K562 (cell line): Measurements from ENCODE around the gene DAPK2. TPM values are rescaled to one million over a fixed set of nuclear protein-coding genes. Genes with fewer than 3 reads are reported as not detected.

Experiments used
- BCLAF1 ChIP-seq, 2 experiments: fragments of 450-650 bp in 1 of 2; IDR thresholded peaks; 2 replicates each; pipeline ENCODE4 v1.6.1; 2011 to 2017; ENCODE audit warnings: low read depth in 2 of 2, antibody characterized with exemption in 1 of 2, borderline replicate concordance in 1 of 2, low read length in 1 of 2, mild to moderate bottlenecking in 1 of 2, mixed read lengths in 1 of 2; ENCODE audit not compliant: control insufficient read depth in 1 of 2
- BDP1 ChIP-seq: IDR thresholded peaks from 3 replicates; pipeline ENCODE4 v1.6.1; 2011; ENCODE audit not compliant: insufficient read length, insufficient read depth
- COPS2 ChIP-seq: fragments of 450-650 bp; conservative IDR thresholded peaks from 2 replicates; pipeline ENCODE4 v1.6.1; 2016; ENCODE audit warnings: mild to moderate bottlenecking, moderate library complexity
- ETS1 ChIP-seq: conservative IDR thresholded peaks from 2 replicates; pipeline ENCODE4 v1.6.1; 2011; ENCODE audit warnings: low read depth, mild to moderate bottlenecking, low read length; ENCODE audit not compliant: control insufficient read depth
- MECOM ChIP-seq: fragments of 250-450 bp; sonication (Bioruptor Pico); IDR thresholded peaks from 2 replicates; pipeline ENCODE4 v1.8.0; 2022; ENCODE audit warnings: inconsistent platforms
- PBX2 ChIP-seq, 2 experiments: IDR thresholded peaks in 1 of 2; conservative IDR thresholded peaks in 1 of 2; 2 replicates each; pipeline ENCODE4 v1.6.1; 2016; ENCODE audit warnings: low read depth in 2 of 2, mild to moderate bottlenecking in 1 of 2, missing compliant biosample characterization in 1 of 2, missing genetic modification characterization in 1 of 2, moderate library complexity in 1 of 2
- TFAP4 ChIP-seq: sonication (generic); formaldehyde crosslinking; IDR thresholded peaks from 2 replicates; pipeline ENCODE4 v1.8.0; 2022; ENCODE audit warnings: missing genetic modification reagents, mild to moderate bottlenecking, moderate library complexity, borderline replicate concordance
- TFE3 ChIP-seq: fragments of 450-650 bp; formaldehyde crosslinking; IDR thresholded peaks from 2 replicates; pipeline ENCODE4 v1.4.0; 2020; ENCODE audit warnings: mild to moderate bottlenecking, mixed read lengths
- VEZF1 ChIP-seq: fragments of 200-800 bp; sonication (Bioruptor generic); IDR thresholded peaks from 2 replicates; pipeline ENCODE4 v1.6.1; 2017; ENCODE audit warnings: missing genetic modification characterization, missing compliant biosample characterization
- ZBTB17 ChIP-seq: fragments of 450-650 bp; formaldehyde crosslinking; IDR thresholded peaks from 2 replicates; pipeline ENCODE4 v1.4.0; 2020; ENCODE audit warnings: mild to moderate bottlenecking
- ZNF316 ChIP-seq: fragments of 450-650 bp; IDR thresholded peaks from 2 replicates; pipeline ENCODE4 v1.6.1; 2016
- ZNF408 ChIP-seq: fragments of 250-450 bp; sonication (Bioruptor Pico); IDR thresholded peaks from 2 replicates; pipeline ENCODE4 v1.4.0; 2020; ENCODE audit warnings: low read depth, mild to moderate bottlenecking, moderate library complexity
- polyA plus RNA-seq, 8 experiments: library from polyadenylated mRNA; depleted of rRNA in 4 of 8; stranded (reverse) in 5 of 8; unstranded in 3 of 8; fragments of >200 nt; fragmentation: Nextera tagmentation in 2 of 8; fragmentation: Illumina TruSeq in 1 of 8; extraction: Ambion mirVana in 2 of 8; extraction: Trizol in 1 of 8; gene quantifications; 2 replicates each; pipeline versions ENCODE4 v1.2.1 to v1.2.3, GENCODE V29; 2011 to 2014; ENCODE audit warnings: inconsistent platforms in 1 of 8, missing spikeins in 1 of 8
- total RNA-seq, 7 experiments: library from RNA; depleted of rRNA in 6 of 7; stranded (reverse); fragments of >200 nt in 6 of 7; fragmentation: Illumina TruSeq in 2 of 7; extraction: Trizol in 2 of 7; gene quantifications; 2 replicates each; pipeline versions ENCODE4 v1.2.1 to v1.2.3, GENCODE V29; 2011 to 2021; ENCODE audit warnings: low replicate concordance in 1 of 7

Gene DAPK2
- total and polyA plus RNA-seq, 9 of the 15 experiments (the other 6 are each of a cell fraction or from before 2014, with no cell fraction given): 0.14 to 5.2 (median 2.2) TPM

- no peak for TF ChIP-seq PBX2 (CRISPR knock-in tag; IDR thresholded peaks at IDR 0.05; ENCODE audit: low read depth)
- peak; percentile 41; the same call in 1 of the 2 replicates for TF ChIP-seq PBX2 (tag; conservative IDR thresholded peaks at IDR 0.05; ENCODE audit: low read depth)
- no peak for TF ChIP-seq COPS2
- 0 out of 2 replicates have a peak, but pooled peaks have one; percentile 13 for TF ChIP-seq ZNF316
- no peak for TF ChIP-seq TFAP4
- TF ChIP-seq VEZF1 (CRISPR knock-in tag): peak; percentile 47; the same call in 1 of the 2 replicates
- TF ChIP-seq ZBTB17: no peak
- TF ChIP-seq ZNF408: no peak
- peak; percentile 39; the same call in 1 of the 2 replicates for TF ChIP-seq TFE3 (CRISPR knock-in tag)
- 0 out of 2 replicates have a peak, but pooled peaks have one; percentile 18 for TF ChIP-seq MECOM (CRISPR knock-in tag)
- no peak for TF ChIP-seq ETS1
- no peak for TF ChIP-seq BDP1
- no peak for TF ChIP-seq BCLAF1 (IDR thresholded peaks at IDR 0.05; ENCODE audit: borderline replicate concordance in 1 of 2, control insufficient read depth in 1 of 2, low read depth in 2 of 2, low read length in 1 of 2)
Observed at GRCh38 chr15:64070965-64071851, 24.9 kb upstream of the DAPK2 start (continued).
